Measurements from ENCODE around the gene EPO.

GRCh38 chr7:100686822-100687211 lies 33.5 kb upstream of the EPO start:
- TF ChIP-seq CTCF (IDR thresholded peaks at IDR 0.05) (no peak), EP300 (IDR thresholded peaks at IDR 0.05; ENCODE audit: low read depth) (no peak)

Measured in transverse colon (tissue), 3 donors.